SJCRH30 (cell line): ENCODE data around the gene NUDT5. TPM values are rescaled to one million over a fixed set of nuclear protein-coding genes. Genes with fewer than 3 reads are reported as not detected.
"Not testable (repeated sequence)": the region's sequence is repeated elsewhere in the genome, so short reads cannot be mapped to it uniquely, and the experiment has no call there.

ENCODE experiments used
- DNase-seq, 2 experiments: peaks; one replicate each; pipeline ENCODE4 v3.0.0-alpha.2; 2015 to 2020
- H3K27ac ChIP-seq: fragments of 250-450 bp; sonication (Bioruptor Pico); 2 replicates; pipeline ENCODE4 v1.5.1; 2020; ENCODE audit warnings: mild to moderate bottlenecking, moderate library complexity
- H3K27me3 ChIP-seq: fragments of 250-450 bp; sonication (Bioruptor Pico); 2 replicates; pipeline ENCODE4 v1.5.1; 2020; ENCODE audit warnings: mild to moderate bottlenecking, moderate library complexity
- H3K36me3 ChIP-seq: fragments of 250-450 bp; sonication (Bioruptor Pico); 2 replicates; pipeline ENCODE4 v1.5.1; 2020; ENCODE audit warnings: mild to moderate bottlenecking, moderate library complexity
- H3K4me1 ChIP-seq: fragments of 250-450 bp; sonication (Bioruptor Pico); 2 replicates; pipeline ENCODE4 v1.5.1; 2020; ENCODE audit warnings: mild to moderate bottlenecking, moderate library complexity
- H3K4me3 ChIP-seq: fragments of 250-450 bp; sonication (Bioruptor Pico); 2 replicates; pipeline ENCODE4 v1.5.1; 2020; ENCODE audit warnings: mild to moderate bottlenecking, moderate library complexity
- H3K9me3 ChIP-seq: fragments of 250-450 bp; sonication (Bioruptor Pico); replicated peaks from 2 replicates; pipeline ENCODE4 v1.5.1; 2020; ENCODE audit warnings: mild to moderate bottlenecking, moderate library complexity
- total RNA-seq: library from RNA; depleted of rRNA; stranded (reverse); fragments of >200 nt; shearing (Covaris generic); gene quantifications from 2 replicates; pipeline ENCODE4 v1.2.3, GENCODE V29; 2014

Gene NUDT5
- total RNA-seq, 1 experiment from 2014 or later: 57.3 TPM

DNA sequence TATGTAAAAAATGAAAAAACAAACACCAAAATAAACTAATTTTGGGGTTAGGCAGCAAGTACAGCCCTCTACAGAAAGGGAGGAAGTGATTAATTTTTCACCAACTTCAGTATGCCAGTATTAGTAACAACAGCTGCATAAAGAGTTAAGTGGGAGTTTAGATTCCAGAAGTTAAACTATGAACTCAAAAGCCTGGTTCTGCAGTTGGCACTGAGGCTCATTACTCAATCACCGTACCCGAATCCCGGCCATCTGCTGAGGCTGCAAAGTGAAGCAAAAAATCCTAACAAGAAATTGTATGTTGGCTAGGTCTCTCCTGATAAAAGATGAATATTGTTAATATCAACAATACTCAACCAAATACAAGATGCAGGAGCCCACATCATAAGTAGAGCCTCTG is 4.0 kb downstream of the NUDT5 start:
- no peaks in the 10 kb centered on the region for H3K36me3 ChIP-seq
- peaks cover 11% of the 10 kb centered on the region for H3K4me1 ChIP-seq
- no peak overlapping the region for H3K4me3 ChIP-seq
- H3K27me3 ChIP-seq: no peaks in the 10 kb centered on the region
- peak in 1 of 2 experiments; percentile 21 for DNase-seq
- H3K27ac ChIP-seq: no peak overlapping the region
- no peaks in the 10 kb centered on the region for H3K9me3 ChIP-seq

GRCh38 chr10:12189426-12189825 is 6.3 kb downstream of the NUDT5 start:
- Histone ChIP-seq H3K27ac (no peak overlapping the region), H3K36me3 (peaks cover 9% of the 10 kb centered on the region), H3K4me3 (no peak overlapping the region), H3K4me1 (peaks cover 11% of the 10 kb centered on the region), H3K27me3 (no peaks in the 10 kb centered on the region), H3K9me3 (no peaks in the 10 kb centered on the region)
- DNase-seq: no peak

DNA sequence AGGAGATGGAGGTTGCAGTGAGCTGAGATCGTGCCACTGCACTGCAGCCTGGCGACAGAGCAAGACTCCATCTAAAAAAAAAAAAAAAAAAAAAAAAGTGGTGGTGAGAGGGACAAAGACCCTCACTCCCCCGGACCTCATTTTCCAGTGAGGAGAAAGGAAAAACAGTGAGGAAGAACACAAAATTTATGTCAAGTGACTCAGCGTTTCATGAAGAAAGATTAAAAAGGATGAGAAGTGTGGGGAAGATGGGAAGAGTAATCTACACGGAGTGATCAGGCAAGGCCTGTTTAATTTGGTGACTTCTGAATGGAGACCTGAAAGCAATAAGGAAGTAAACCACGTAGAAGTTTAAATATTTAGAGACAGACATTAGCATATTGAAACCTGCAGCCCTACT is 7.0 kb downstream of the NUDT5 start:
- Histone ChIP-seq H3K9me3 (no peaks in the 10 kb centered on the region), H3K4me3 (no peak overlapping the region), H3K4me1 (peaks cover 11% of the 10 kb centered on the region), H3K27ac (no peak overlapping the region), H3K27me3 (no peaks in the 10 kb centered on the region), H3K36me3 (peaks cover 9% of the 10 kb centered on the region)
- no peak for DNase-seq

DNA sequence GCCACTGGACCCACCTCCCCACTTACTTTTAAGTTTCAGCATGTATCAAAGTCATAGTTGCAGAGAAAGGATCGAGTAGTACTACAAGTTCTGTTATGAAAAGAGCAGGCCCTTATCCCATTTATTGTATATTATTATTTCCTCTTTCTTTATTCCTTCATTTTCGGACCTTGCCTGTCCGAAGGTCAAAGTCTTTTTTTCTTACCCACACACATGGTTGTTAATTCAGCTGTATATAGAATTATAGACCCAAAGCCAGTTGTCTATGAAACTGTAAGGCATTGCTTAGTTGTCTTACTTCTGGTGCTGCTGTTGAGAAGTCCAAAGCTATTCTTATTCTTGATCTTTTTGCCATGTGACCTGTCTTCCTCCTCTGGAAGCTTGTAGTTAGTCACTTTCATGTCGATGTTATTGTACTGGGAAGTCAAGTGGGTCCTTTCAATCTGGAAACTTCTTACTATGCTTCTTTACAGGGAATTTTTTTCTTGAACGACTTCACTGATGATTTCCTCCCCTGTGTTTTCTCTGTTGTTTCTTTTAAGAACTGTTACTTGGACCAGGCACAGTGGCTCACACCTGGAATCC is 8.3 kb downstream of the NUDT5 start:
- Histone ChIP-seq H3K4me1 (peaks cover 4% of the 10 kb centered on the region), H3K27me3 (no peaks in the 10 kb centered on the region), H3K4me3 (no peak overlapping the region), H3K36me3 (peaks cover 9% of the 10 kb centered on the region), H3K27ac (no peak overlapping the region), H3K9me3 (no peaks in the 10 kb centered on the region)
- no peak for DNase-seq

- Histone ChIP-seq H3K4me1 (peaks cover under 1% of the 10 kb centered on the region; the same call in 1 of the 2 replicates), H3K27me3 (no peaks in the 10 kb centered on the region), H3K27ac (no peak overlapping the region), H3K36me3 (peaks cover 9% of the 10 kb centered on the region), H3K9me3 (no peaks in the 10 kb centered on the region), H3K4me3 (no peak overlapping the region)
- DNase-seq: no peak
Measured at GRCh38 chr10:12186323-12186722, 9.4 kb downstream of the NUDT5 start.

GRCh38 chr10:12184165-12184564 is 11.5 kb downstream of the NUDT5 start:
- H3K27ac ChIP-seq: no peak overlapping the region
- H3K4me1 ChIP-seq: no peaks in the 10 kb centered on the region
- H3K27me3 ChIP-seq: no peaks in the 10 kb centered on the region
- H3K36me3 ChIP-seq: peaks cover 9% of the 10 kb centered on the region
- no peak for DNase-seq
- H3K9me3 ChIP-seq: no peaks in the 10 kb centered on the region
- no peak overlapping the region for H3K4me3 ChIP-seq

DNA sequence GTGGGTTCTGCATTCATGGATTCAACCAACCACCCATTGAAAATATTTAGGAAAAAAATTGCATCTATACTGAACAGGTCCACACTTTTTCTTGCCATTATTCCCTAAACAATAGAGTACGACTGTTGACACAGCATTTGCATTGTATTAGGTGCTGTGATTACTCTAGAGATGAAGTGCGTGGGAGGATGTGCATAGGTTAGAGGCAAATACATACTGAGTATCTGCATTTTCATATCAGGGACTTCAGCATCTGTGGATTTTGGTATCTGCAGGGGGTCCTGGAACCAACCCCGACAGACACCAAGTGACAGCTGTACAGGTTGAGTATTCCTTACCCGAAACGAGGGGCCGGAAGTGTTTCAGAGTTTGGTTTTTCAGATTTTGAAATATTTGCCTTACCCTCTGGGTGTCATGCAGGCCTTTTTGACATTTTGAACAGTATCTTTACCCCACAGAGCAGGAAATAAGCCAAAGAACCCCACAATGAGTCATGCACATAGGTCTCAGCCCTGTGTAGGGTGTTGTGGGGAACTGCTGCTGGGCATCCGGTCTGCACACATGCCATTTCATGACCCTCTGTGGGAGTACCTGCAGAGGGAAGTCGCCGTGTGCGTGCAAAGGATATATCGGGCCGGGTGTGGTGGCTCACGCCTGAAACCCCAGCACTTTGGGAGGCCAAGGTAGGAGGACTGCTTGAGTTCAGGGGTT is 14.5 kb downstream of the NUDT5 start:
- DNase-seq: no peak
- no peak overlapping the region for H3K4me3 ChIP-seq
- H3K36me3 ChIP-seq: peaks cover 24% of the 10 kb centered on the region
- H3K4me1 ChIP-seq: no peaks in the 10 kb centered on the region
- no peak overlapping the region for H3K27ac ChIP-seq
- no peaks in the 10 kb centered on the region for H3K9me3 ChIP-seq
- H3K27me3 ChIP-seq: no peaks in the 10 kb centered on the region

DNA sequence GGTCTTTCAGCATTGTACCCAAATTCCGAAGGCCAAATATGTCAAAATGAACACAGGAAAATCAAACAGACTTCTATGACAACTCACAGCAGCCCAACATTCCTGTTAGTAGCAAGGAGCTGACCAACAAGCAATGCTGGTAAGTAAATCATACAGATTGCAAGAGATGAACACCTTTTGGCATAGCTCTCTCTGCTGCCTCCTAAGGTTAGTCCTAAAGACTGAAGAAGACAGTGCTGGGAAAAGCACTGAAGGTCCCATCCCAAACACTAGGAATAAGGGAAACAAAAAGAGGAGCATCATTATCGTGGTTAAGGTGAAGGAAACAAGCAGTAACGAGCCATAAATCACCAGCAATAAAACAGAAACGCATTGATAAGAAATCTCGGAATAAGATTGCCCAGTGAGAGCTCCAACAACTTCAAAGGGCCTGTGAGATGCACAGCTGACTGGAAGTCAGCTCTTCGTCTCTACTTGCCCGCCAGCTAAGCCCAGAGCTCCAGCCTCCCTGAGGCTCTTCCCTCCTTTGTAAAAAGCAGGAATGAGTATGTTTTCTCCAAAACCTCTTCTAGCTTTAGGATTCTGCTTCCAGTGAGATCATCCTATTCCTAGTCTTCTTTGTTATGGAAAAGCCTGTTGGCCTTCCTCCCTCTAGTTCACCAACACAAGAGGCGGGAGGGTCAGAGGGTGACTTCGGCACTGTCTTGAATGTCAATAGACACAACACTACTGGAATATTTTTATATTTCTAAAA is 15.3 kb downstream of the NUDT5 start:
- DNase-seq: no peak
- no peaks in the 10 kb centered on the region for H3K9me3 ChIP-seq
- H3K27me3 ChIP-seq: no peaks in the 10 kb centered on the region
- no peaks in the 10 kb centered on the region for H3K4me1 ChIP-seq
- no peak overlapping the region for H3K27ac ChIP-seq
- H3K36me3 ChIP-seq: peaks cover 21% of the 10 kb centered on the region
- H3K4me3 ChIP-seq: no peak overlapping the region

- H3K4me3 ChIP-seq: no peak overlapping the region
- DNase-seq: no peak
- no peaks in the 10 kb centered on the region for H3K9me3 ChIP-seq
- no peak overlapping the region for H3K27ac ChIP-seq
- no peaks in the 10 kb centered on the region for H3K4me1 ChIP-seq
- no peaks in the 10 kb centered on the region for H3K27me3 ChIP-seq
- H3K36me3 ChIP-seq: peaks cover 18% of the 10 kb centered on the region; the same call in 1 of the 2 replicates
Measured at GRCh38 chr10:12179606-12180170, 16.0 kb downstream of the NUDT5 start.

- Histone ChIP-seq H3K27ac (no peak overlapping the region), H3K4me3 (no peak overlapping the region), H3K4me1 (no peaks in the 10 kb centered on the region), H3K27me3 (no peaks in the 10 kb centered on the region), H3K9me3 (no peaks in the 10 kb centered on the region), H3K36me3 (peaks cover 18% of the 10 kb centered on the region; the same call in 1 of the 2 replicates)
- no peak for DNase-seq
Measured at GRCh38 chr10:12177642-12178041, 18.0 kb downstream of the NUDT5 start.

DNA sequence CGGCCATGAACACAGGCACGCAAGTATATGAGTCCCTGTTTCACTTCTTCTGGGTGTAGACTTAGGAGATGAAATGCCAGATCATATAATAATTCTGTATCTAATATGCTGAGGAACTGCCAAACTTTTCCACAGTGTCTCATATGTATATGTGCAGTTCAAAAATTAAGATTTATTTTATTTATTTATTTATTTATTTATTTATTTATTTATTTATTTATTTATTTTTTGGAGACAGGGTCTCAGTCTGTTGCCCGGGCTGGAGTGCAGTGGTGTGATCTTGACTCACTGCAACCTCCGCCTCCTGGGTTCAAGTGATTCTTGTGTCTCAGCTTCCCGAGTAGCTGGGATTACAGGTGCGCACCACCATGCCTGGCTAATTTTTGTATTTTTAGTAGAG is 24.2 kb downstream of the NUDT5 start:
- peaks cover 38% of the 10 kb centered on the region for H3K36me3 ChIP-seq
- H3K27me3 ChIP-seq, H3K9me3 ChIP-seq, DNase-seq, H3K4me1 ChIP-seq, H3K27ac ChIP-seq, H3K4me3 ChIP-seq: not testable (repeated sequence)

GRCh38 chr10:12165999-12166775 is 29.5 kb downstream of the NUDT5 start:
- no peak overlapping the region for H3K27ac ChIP-seq
- H3K4me3 ChIP-seq: no peak overlapping the region
- no peaks in the 10 kb centered on the region for H3K9me3 ChIP-seq
- no peaks in the 10 kb centered on the region for H3K27me3 ChIP-seq
- H3K36me3 ChIP-seq: peaks cover 32% of the 10 kb centered on the region
- no peaks in the 10 kb centered on the region for H3K4me1 ChIP-seq
- no peak for DNase-seq

- no peaks in the 10 kb centered on the region for H3K9me3 ChIP-seq
- peaks cover 27% of the 10 kb centered on the region for H3K36me3 ChIP-seq
- no peaks in the 10 kb centered on the region for H3K4me1 ChIP-seq
Measured at GRCh38 chr10:12165036-12165435, 30.7 kb downstream of the NUDT5 start.

GRCh38 chr10:12164085-12164484 is 31.6 kb downstream of the NUDT5 start:
- Histone ChIP-seq H3K27me3 (no peaks in the 10 kb centered on the region), H3K36me3 (peaks cover 23% of the 10 kb centered on the region), H3K4me3 (no peak overlapping the region), H3K4me1 (no peaks in the 10 kb centered on the region), H3K9me3 (no peaks in the 10 kb centered on the region), H3K27ac (no peak overlapping the region)
- DNase-seq: no peak

More at GRCh38 chr10:12165036-12165435, 30.7 kb downstream of the NUDT5 start:
- Histone ChIP-seq H3K4me3 (no peak overlapping the region), H3K27me3 (no peaks in the 10 kb centered on the region), H3K27ac (no peak overlapping the region)
- DNase-seq: no peak
